Lower lobe of right lung (tissue), 2 donors: ENCODE data around the gene BCAR3. TPM values are rescaled to one million over a fixed set of nuclear protein-coding genes. Genes with fewer than 3 reads are reported as not detected.

Source experiments
- ATAC-seq, 2 donors: fragments of 200-7000 bp; cut with Tn5 transposase; one replicate each; pipeline ENCODE4 v1.9.1; 2020 to 2022; ENCODE audit warnings: mild to moderate bottlenecking in 2 of 2, moderate library complexity in 2 of 2
- DNase-seq: peaks from one replicate; pipeline ENCODE4 v3.0.0-alpha.2; 2020
- H3K27ac ChIP-seq: fragments of 200-600 bp; one replicate; pipeline ENCODE4 v1.8.0; 2022
- H3K27me3 ChIP-seq: fragments of 200-600 bp; one replicate; pipeline ENCODE4 v1.8.0; 2022; ENCODE audit warnings: low read depth
- H3K36me3 ChIP-seq: fragments of 200-600 bp; one replicate; pipeline ENCODE4 v1.8.0; 2022; ENCODE audit warnings: mild to moderate bottlenecking
- H3K4me1 ChIP-seq: fragments of 200-600 bp; one replicate; pipeline ENCODE4 v1.8.0; 2022
- H3K4me3 ChIP-seq: fragments of 200-600 bp; one replicate; pipeline ENCODE4 v1.8.0; 2022; ENCODE audit warnings: mild to moderate bottlenecking
- H3K9me3 ChIP-seq: fragments of 200-600 bp; one replicate; pipeline ENCODE4 v1.8.0; 2022
- intact Hi-C: fragments of 100-400 bp; cut with DNase I; formaldehyde crosslinking; loops from one replicate; pipeline ENCODE4 v1.11.0; 2022
- total RNA-seq: library from RNA; stranded (reverse); fragmentation: NEBNext Ultra II Directional; extraction: Animal tissue kit (Norgen Biotek cat#: 25700); gene quantifications from one replicate; pipeline ENCODE4 v1.2.1, GENCODE V29; 2021
- TF ChIP-seq, protein P1 (sequence below): fragments of 200-600 bp; IDR thresholded peaks from one replicate; pipeline ENCODE4 v1.8.0; 2022; ENCODE audit warnings: antibody characterized with exemption, mild to moderate bottlenecking
- donor health status: DM: no; HTN: yes; CAD: no; lungs with severe emphysema.

The BCAR3 gene
- total RNA-seq, 1 donor from 2014 or later: 24.9 TPM

DNA sequence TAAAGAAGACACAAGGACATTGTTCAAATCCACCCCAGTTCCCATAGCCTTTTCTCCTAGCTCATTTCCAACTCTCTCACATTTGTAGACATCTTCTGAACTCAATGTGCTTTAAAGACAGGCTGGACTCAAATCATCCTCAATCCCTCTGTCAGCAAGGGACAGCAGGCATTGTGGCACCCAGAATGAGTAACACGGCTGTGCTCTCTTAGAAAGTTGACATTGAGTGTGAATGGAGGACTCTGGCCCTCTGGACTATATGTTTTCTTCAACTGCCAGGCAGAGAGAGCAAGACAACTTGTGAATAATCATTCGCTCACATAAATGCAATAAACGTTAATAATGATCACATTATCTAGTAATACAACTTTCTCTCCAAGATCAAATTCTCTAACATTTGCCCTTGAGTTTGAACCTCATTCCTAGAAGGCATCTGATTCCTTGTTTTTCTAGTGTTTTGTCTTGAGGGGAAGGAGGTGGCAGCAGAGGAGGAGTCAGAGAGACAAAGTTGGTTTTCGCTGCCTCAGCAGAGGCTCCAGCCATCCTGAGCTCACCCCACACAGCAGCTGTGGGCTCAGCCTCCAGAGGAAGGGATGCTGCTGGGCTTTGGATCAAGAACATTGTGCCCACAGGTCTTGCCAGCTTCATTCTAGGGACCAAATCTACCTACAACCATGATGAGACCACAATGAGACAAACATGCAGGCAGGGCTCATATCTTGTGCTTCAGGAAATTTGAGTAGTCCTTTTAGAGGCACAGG lies 85.1 kb downstream of the BCAR3 start:
- Histone ChIP-seq H3K4me1 (peaks cover 29% of the 10 kb centered on the region), H3K36me3 (peaks cover 3% of the 10 kb centered on the region), H3K27me3 (no peaks in the 10 kb centered on the region), H3K27ac (no peak overlapping the region), H3K9me3 (no peaks in the 10 kb centered on the region), H3K4me3 (no peak overlapping the region)
- intact Hi-C loops: no loop called here
- DNase-seq (no peak), ATAC-seq (no peak)
- TF ChIP-seq, protein P1, sequence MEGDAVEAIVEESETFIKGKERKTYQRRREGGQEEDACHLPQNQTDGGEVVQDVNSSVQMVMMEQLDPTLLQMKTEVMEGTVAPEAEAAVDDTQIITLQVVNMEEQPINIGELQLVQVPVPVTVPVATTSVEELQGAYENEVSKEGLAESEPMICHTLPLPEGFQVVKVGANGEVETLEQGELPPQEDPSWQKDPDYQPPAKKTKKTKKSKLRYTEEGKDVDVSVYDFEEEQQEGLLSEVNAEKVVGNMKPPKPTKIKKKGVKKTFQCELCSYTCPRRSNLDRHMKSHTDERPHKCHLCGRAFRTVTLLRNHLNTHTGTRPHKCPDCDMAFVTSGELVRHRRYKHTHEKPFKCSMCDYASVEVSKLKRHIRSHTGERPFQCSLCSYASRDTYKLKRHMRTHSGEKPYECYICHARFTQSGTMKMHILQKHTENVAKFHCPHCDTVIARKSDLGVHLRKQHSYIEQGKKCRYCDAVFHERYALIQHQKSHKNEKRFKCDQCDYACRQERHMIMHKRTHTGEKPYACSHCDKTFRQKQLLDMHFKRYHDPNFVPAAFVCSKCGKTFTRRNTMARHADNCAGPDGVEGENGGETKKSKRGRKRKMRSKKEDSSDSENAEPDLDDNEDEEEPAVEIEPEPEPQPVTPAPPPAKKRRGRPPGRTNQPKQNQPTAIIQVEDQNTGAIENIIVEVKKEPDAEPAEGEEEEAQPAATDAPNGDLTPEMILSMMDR: no peak

DNA sequence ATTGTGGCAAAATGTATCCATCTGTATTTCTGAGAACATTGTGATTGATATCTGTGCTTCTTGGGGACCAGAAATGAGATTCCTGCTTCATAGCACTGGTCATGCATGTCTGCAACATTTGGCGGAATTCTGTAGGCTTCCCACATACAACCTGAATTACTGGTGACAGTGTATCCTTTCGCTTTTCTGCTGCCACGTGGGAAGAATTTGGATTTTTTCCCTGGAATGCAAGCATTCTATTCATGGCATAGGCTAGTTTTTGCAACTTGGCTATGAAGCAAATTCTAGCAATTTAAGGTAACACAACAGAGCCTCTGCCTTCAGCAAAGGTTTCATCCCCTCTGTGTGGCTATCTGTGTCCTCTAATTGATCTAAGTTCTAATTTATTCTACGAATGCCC lies 85.9 kb downstream of the BCAR3 start:
- H3K36me3 ChIP-seq: peaks cover 5% of the 10 kb centered on the region
- H3K4me3 ChIP-seq: no peak overlapping the region
- TF ChIP-seq, protein P1: no peak
- no peak for DNase-seq
- H3K4me1 ChIP-seq: peaks cover 33% of the 10 kb centered on the region
- intact Hi-C loops: no loop called here
- H3K27me3 ChIP-seq: no peaks in the 10 kb centered on the region
- H3K27ac ChIP-seq: no peak overlapping the region
- ATAC-seq: no peak
- H3K9me3 ChIP-seq: no peaks in the 10 kb centered on the region

DNA sequence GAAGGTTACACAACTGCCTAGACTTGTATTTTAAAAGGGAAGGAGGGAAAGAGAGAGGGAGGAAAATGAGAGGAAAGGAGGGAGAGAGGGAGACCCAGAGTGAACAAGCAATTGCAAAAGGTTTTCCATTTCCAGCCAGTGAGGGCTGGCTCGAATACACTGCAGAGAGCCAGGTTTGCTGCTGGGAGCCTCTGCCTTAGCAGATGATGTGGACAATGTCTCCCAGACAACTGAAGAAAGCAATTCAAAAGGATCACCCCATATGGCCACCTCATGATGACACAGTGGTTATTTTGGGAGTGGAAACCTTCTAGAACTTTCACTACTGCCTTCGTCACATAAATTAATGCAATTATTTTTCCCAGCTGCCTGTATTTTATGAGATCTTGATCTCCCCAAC lies 86.4 kb downstream of the BCAR3 start:
- peaks cover 9% of the 10 kb centered on the region for H3K36me3 ChIP-seq
- peaks cover 33% of the 10 kb centered on the region for H3K4me1 ChIP-seq
- ATAC-seq (no peak), DNase-seq (no peak)
- intact Hi-C loops: no loop called here
- no peak overlapping the region for H3K27ac ChIP-seq
- TF ChIP-seq, protein P1: no peak
- no peaks in the 10 kb centered on the region for H3K27me3 ChIP-seq
- H3K4me3 ChIP-seq: no peak overlapping the region
- H3K9me3 ChIP-seq: no peaks in the 10 kb centered on the region

DNA sequence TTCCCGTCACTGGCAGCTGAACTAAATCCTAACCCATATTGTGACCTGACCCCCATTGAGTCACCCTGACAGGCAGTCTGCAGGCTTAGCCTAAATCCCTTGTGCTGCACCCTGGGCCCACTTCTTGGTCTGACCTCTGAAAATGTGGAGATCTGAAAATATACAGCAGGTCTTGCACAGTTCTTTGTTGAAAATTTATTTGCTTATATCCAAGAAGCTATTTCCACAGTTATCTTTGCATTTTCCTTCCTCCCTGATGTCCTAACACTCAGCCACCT lies 87.1 kb downstream of the BCAR3 start:
- H3K36me3 ChIP-seq: peaks cover 14% of the 10 kb centered on the region
- no peaks in the 10 kb centered on the region for H3K27me3 ChIP-seq
- peaks cover 33% of the 10 kb centered on the region for H3K4me1 ChIP-seq
- H3K4me3 ChIP-seq: no peak overlapping the region
- DNase-seq: no peak
- intact Hi-C loops: no loop called here
- H3K9me3 ChIP-seq: no peaks in the 10 kb centered on the region
- TF ChIP-seq, protein P1: no peak
- no peak for ATAC-seq
- H3K27ac ChIP-seq: no peak overlapping the region

DNA sequence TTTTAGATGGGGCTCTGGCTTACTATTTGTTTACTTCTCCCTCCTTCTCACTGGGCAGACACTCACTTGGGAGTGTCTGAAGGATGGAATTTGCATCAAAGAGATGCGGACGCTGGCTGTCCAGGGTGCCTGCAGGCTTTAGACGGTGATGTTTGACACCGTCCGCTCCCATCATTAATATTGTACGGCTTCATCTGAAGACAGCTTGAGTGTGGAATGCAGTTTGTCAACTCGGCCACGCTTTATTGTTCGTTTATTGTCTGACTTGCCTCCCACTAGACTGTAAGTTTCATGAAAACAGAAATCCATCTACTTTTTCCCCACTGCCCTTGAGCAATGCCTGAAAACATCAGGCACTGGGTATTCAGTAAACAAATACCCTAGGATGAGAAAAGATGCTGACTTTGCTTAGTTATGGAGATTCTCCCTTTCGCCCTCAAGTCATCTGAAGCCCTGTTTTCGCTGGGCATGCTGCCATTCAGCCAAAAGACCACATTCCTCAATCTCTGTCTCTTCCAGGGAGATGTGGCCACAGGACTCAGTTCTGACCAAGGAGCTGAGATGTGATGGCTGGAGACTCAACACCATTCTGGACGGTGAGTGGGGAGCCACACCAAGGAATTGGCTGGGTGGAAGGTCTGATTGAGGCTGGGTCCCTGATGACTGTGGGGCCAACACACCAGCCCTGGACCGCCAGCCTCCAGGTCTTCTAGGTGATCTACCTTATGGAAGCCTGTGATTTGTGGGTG lies 87.6 kb downstream of the BCAR3 start:
- H3K27ac ChIP-seq: no peak overlapping the region
- ATAC-seq: no peak
- H3K4me1 ChIP-seq: peaks cover 33% of the 10 kb centered on the region
- intact Hi-C loops: no loop called here
- H3K9me3 ChIP-seq: no peaks in the 10 kb centered on the region
- peaks cover 19% of the 10 kb centered on the region for H3K36me3 ChIP-seq
- DNase-seq: no peak
- H3K27me3 ChIP-seq: no peaks in the 10 kb centered on the region
- TF ChIP-seq, protein P1: no peak
- H3K4me3 ChIP-seq: no peak overlapping the region
